Measurements from ENCODE around the gene ANO2.

The ANO2 gene

GRCh38 chr12:5577741-5578140 lies 367.3 kb downstream of the ANO2 start:
- H3K4me3 ChIP-seq (ENCODE audit: low read length): no peak overlapping the region
- no peak for DNase-seq (ENCODE audit: low read depth)
- no peak for TF ChIP-seq CTCF (IDR thresholded peaks at IDR 0.05; ENCODE audit: insufficient read depth, low read depth, low read length, missing control alignments)

DNA sequence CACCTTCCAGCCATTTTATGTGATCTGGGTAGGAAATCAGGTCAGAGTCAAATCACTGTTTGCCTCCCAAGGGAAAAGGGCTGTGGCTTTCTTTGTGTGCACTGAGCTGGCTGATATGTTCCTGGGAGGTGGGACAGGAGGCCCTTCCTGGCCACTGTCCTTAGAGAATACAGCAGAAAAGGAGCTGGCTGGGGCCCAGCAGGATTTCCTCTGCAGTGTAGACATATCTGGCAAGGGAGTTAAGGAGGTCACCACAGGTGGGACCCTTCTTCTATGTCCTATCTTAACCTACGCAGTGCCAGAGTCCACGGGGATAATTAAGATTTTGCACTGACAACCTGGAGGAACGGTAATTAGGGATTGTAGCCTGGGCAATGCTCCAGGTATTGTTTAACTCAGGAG lies 367.8 kb downstream of the ANO2 start:
- no peak for TF ChIP-seq CTCF (IDR thresholded peaks at IDR 0.05; ENCODE audit: insufficient read depth, low read depth, low read length, missing control alignments)
- DNase-seq (ENCODE audit: low read depth): no peak

GRCh38 chr12:5575987-5576386 lies 369.1 kb downstream of the ANO2 start:
- no peak for TF ChIP-seq CTCF (IDR thresholded peaks at IDR 0.05; ENCODE audit: insufficient read depth, low read depth, low read length, missing control alignments)
- H3K4me3 ChIP-seq (ENCODE audit: low read length): no peak overlapping the region

More for the DNA sequence above, 367.8 kb downstream of the ANO2 start:
- no peak overlapping the region for H3K4me3 ChIP-seq (ENCODE audit: low read length)

GRCh38 chr12:5575232-5575631 lies 369.8 kb downstream of the ANO2 start:
- no peak overlapping the region for H3K4me3 ChIP-seq (ENCODE audit: low read length)
- DNase-seq (ENCODE audit: low read depth): no peak
- TF ChIP-seq CTCF (IDR thresholded peaks at IDR 0.05; ENCODE audit: insufficient read depth, low read depth, low read length, missing control alignments): no peak

More at GRCh38 chr12:5575987-5576386, 369.1 kb downstream of the ANO2 start:
- no peak for DNase-seq (ENCODE audit: low read depth)

GRCh38 chr12:5573390-5573789 lies 371.7 kb downstream of the ANO2 start:
- no peak for TF ChIP-seq CTCF (IDR thresholded peaks at IDR 0.05; ENCODE audit: insufficient read depth, low read depth, low read length, missing control alignments)
- DNase-seq (ENCODE audit: low read depth): no peak
- H3K4me3 ChIP-seq (ENCODE audit: low read length): no peak overlapping the region

DNA sequence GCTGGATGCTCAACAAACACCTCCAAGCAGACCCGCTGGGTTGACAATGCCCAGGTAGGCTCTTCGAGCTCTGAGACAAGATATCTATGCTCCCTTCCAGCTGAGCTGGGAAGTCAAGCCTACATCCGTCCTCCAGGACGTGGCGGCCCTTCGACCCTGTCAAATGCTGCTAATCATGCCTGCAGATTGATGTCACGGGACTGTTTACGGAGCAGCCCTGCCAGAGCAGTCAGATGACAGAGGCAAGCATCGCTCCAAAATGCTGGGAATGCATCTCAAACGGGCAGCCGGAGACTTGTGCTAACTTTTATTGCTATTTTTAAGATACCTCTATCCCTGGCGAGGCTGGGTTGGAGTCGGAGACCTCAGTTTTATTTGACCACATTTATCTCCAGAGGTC lies 373.9 kb downstream of the ANO2 start:
- DNase-seq (ENCODE audit: low read depth): no peak
- no peak overlapping the region for H3K4me3 ChIP-seq (ENCODE audit: low read length)
- TF ChIP-seq CTCF (IDR thresholded peaks at IDR 0.05; ENCODE audit: insufficient read depth, low read depth, low read length, missing control alignments): no peak

DNA sequence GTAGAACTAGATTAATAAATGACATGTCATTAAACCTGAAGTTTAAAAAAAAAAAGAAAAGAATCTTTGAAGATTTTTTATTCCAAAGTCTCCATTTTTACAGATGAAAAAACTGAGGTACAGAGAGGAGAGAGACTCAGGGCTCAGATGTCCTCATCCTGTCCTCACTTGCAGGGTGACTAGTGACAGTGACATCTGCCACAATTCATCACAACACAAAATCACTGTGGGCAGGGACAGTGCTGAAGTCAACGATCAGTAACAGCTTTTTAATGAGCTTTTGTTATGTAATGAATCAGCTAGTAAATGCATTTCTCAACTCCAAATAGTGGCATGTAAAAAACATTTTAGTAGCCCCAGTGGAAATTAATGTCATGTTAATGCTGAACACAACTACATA lies 374.6 kb downstream of the ANO2 start:
- no peak overlapping the region for H3K4me3 ChIP-seq (ENCODE audit: low read length)
- DNase-seq (ENCODE audit: low read depth): no peak
- TF ChIP-seq CTCF (IDR thresholded peaks at IDR 0.05; ENCODE audit: insufficient read depth, low read depth, low read length, missing control alignments): no peak

Measured in epithelial cell of esophagus (primary cell).